HG03097 (cell line): Measurements from ENCODE around the gene TUBB.
A peak's percentile ranks its signal among the peaks of the same experiment; 100 is the strongest.

Experiments used
- ATAC-seq: cut with Tn5 transposase; IDR thresholded peaks from one replicate; pipeline ENCODE4 v1.9.1; 2021; ENCODE audit not compliant: unreplicated experiment, low FRiP score

TUBB gene

GRCh38 chr6:30719791-30720737, at the start of gene TUBB:
Gene TUBB, plus strand, starts transcription at chr6:30720352. Its CDS starts 155 bp downstream, at chr6:30720507.
- peak; percentile 45 for ATAC-seq

- ATAC-seq: no peak
Measured at GRCh38 chr6:30670760-30671527, 49.2 kb upstream of the TUBB start.

GRCh38 chr6:30672445-30673253, 47.5 kb upstream of the TUBB start, which contains the start of gene DHX16:
Gene DHX16, minus strand, starts transcription at chr6:30673006. Its CDS starts 165 bp downstream, at chr6:30672841.
- ATAC-seq: peak; percentile 80

GRCh38 chr6:30676660-30677285, 43.4 kb upstream of the TUBB start:
- no peak for ATAC-seq

- peak; percentile 39 for ATAC-seq
Measured at GRCh38 chr6:30678964-30679726, 41.0 kb upstream of the TUBB start.

GRCh38 chr6:30679765-30680535, 40.2 kb upstream of the TUBB start:
- ATAC-seq: no peak

GRCh38 chr6:30681766-30682142, 38.4 kb upstream of the TUBB start:
- no peak for ATAC-seq

- ATAC-seq: peak; percentile 28
Measured at GRCh38 chr6:30682143-30683117, 37.7 kb upstream of the TUBB start.

- no peak for ATAC-seq
Measured at GRCh38 chr6:30683183-30683979, 36.8 kb upstream of the TUBB start.

GRCh38 chr6:30683980-30684338, 36.2 kb upstream of the TUBB start:
- no peak for ATAC-seq

GRCh38 chr6:30684386-30685156, 35.6 kb upstream of the TUBB start:
- no peak for ATAC-seq

- no peak for ATAC-seq
Measured at GRCh38 chr6:30685157-30686008, 34.8 kb upstream of the TUBB start.

- ATAC-seq: peak; percentile 15
Measured at GRCh38 chr6:30686009-30686907, 33.9 kb upstream of the TUBB start, which contains the start of gene PPP1R18. Gene PPP1R18, minus strand, starts transcription at chr6:30686645. Its CDS starts 627 bp downstream, at chr6:30686018.
